IPS-15b (cell line): ENCODE data around the gene BCL2A1.
"Not testable (repeated sequence)": the region's sequence is repeated elsewhere in the genome, so short reads cannot be mapped to it uniquely, and the experiment has no call there.

ENCODE experiments used
- H3K27me3 ChIP-seq: one replicate; pipeline ENCODE4 v1.6.1; 2013; ENCODE audit warnings: low read length; ENCODE audit not compliant: control insufficient read depth, insufficient read depth
- H3K36me3 ChIP-seq: one replicate; pipeline ENCODE4 v1.6.1; 2013; ENCODE audit warnings: low read length; ENCODE audit not compliant: control insufficient read depth, insufficient read depth
- H3K4me1 ChIP-seq: one replicate; pipeline ENCODE4 v1.6.1; 2013; ENCODE audit warnings: mild to moderate bottlenecking, low read length; ENCODE audit not compliant: control insufficient read depth, insufficient read depth
- H3K4me3 ChIP-seq: one replicate; pipeline ENCODE4 v1.5.1; 2013; ENCODE audit warnings: low read depth, low read length
- H3K9ac ChIP-seq: one replicate; pipeline ENCODE4 v1.6.1; 2013; ENCODE audit warnings: low read depth, mild to moderate bottlenecking, low read length
- H3K9me3 ChIP-seq: one replicate; pipeline ENCODE4 v1.6.1; 2013; ENCODE audit warnings: mild to moderate bottlenecking, low read length; ENCODE audit not compliant: control insufficient read depth, insufficient read depth

Gene BCL2A1

GRCh38 chr15:79970624-79971434, at the start of gene BCL2A1:
BCL2A1 (minus strand) TSS chr15:79971196; CDS start chr15:79971119, 77 bp downstream.
- H3K36me3 ChIP-seq: no peaks in the 10 kb centered on the region
- no peak within 1 kb of the TSS for H3K4me3 ChIP-seq
- H3K4me1 ChIP-seq: no peaks in the 10 kb centered on the region

DNA sequence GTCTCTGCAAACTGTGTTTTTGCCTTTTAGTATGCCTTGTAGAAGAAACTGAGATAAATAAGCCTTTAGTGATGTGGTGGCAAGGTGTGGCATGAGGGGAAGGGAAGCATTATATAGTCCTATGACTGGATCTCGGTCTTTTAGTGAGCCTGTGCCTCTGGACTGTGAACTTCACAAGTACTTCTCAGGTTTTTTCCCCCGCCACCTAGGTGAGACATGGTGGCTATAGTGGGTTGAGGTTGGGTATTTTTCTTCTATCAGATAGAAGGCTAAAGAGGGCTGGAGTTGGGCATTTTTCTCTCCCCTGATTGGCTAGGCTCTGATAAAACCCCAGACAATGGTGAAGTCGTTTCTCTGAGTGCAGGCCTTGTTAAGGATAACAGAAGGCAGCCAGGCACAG, 49.7 kb upstream of the BCL2A1 start:
- Histone ChIP-seq H3K9me3 (no peaks in the 10 kb centered on the region), H3K27me3 (no peaks in the 10 kb centered on the region), H3K4me1 (no peaks in the 10 kb centered on the region), H3K9ac (no peak overlapping the region), H3K4me3 (no peak overlapping the region), H3K36me3 (no peaks in the 10 kb centered on the region)

More at GRCh38 chr15:79970624-79971434, at the start of gene BCL2A1:
- no peaks in the 10 kb centered on the region for H3K27me3 ChIP-seq
- no peaks in the 10 kb centered on the region for H3K9me3 ChIP-seq
- H3K9ac ChIP-seq: no peak within 1 kb of the TSS

GRCh38 chr15:80020149-80020548, 49.2 kb upstream of the BCL2A1 start:
- H3K9me3 ChIP-seq, H3K9ac ChIP-seq, H3K36me3 ChIP-seq, H3K4me1 ChIP-seq, H3K27me3 ChIP-seq, H3K4me3 ChIP-seq: not testable (repeated sequence)

DNA sequence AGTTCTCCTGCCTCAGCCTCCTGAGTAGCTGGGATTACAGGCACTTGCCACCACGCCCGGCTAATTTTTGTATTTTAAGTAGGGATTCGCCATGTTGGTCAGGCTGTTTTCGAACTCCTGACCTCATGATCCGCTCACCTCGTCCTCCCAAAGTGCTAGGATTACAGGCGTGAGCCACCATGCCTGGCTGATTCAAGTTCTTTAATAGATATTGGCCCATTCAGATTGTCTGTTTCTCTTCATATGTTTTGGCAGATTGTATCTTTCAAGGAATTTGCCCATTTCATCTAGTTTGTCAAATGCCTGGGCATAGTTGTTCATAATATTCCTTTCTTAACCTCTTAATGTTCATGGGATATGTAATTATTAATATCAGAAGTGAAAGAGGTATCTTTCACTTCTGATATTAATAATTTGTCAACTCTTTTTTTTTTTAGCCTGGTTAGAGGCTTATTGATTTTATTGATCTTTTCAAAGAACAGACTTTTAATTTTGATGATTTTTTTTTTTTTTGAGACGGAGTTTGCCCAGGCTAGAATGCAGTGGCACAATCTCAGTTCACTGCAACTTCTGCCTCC, 48.3 kb upstream of the BCL2A1 start:
- H3K36me3 ChIP-seq: no peaks in the 10 kb centered on the region
- no peak overlapping the region for H3K9ac ChIP-seq
- H3K4me1 ChIP-seq: no peaks in the 10 kb centered on the region
- H3K27me3 ChIP-seq: no peaks in the 10 kb centered on the region
- H3K4me3 ChIP-seq: no peak overlapping the region
- no peaks in the 10 kb centered on the region for H3K9me3 ChIP-seq

DNA sequence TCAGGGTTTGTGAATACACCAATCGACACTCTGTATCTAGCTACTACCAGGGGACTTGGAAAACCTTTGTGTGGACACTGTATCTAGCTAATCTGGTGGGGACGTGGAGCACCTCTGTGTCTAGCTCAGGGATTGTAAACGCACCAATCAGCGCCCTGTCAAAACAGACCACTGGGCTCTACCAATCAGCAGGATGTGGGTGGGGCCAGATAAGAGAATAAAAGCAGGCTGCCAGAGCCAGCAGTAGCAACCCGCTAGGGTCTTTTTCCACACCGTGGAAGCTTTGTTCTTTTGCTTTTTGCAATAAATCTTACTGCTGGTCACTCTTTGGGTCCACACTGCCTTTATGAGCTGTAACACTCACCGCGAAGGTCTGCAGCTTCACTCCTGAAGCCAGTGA, 46.1 kb upstream of the BCL2A1 start:
- H3K36me3 ChIP-seq, H3K9ac ChIP-seq, H3K4me3 ChIP-seq, H3K4me1 ChIP-seq, H3K9me3 ChIP-seq, H3K27me3 ChIP-seq: not testable (repeated sequence)

DNA sequence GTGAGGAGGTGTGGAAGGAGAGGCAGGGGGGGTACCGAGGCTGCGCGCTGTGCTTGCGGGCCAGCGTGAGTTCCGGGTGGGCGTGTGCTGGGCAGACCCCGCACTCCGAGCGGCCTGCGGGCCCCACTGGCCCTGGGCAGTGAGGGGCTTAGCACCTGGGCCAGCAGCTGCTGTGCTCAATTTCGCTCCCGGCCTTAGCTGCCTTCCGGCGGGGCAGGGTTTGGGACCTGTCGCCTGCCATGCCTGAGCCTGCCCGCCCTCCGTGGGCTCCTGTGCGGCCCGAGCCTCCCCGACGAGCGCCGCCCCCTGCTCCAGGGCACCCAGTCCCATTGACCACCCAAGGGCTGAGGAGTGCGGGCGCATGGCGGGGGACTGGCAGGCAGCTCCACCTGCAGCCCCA, 45.5 kb upstream of the BCL2A1 start:
- not testable (repeated sequence) for H3K4me3 ChIP-seq, H3K9ac ChIP-seq, H3K27me3 ChIP-seq, H3K4me1 ChIP-seq, H3K9me3 ChIP-seq, H3K36me3 ChIP-seq

- no peak overlapping the region for H3K4me3 ChIP-seq
- H3K4me1 ChIP-seq: no peaks in the 10 kb centered on the region
- H3K9ac ChIP-seq: no peak overlapping the region
- no peaks in the 10 kb centered on the region for H3K36me3 ChIP-seq
- H3K27me3 ChIP-seq: no peaks in the 10 kb centered on the region
- H3K9me3 ChIP-seq: no peaks in the 10 kb centered on the region
Observed at GRCh38 chr15:80015156-80015555, 44.2 kb upstream of the BCL2A1 start.

- H3K27me3 ChIP-seq, H3K9ac ChIP-seq, H3K9me3 ChIP-seq, H3K4me3 ChIP-seq, H3K36me3 ChIP-seq, H3K4me1 ChIP-seq: not testable (repeated sequence)
Observed at GRCh38 chr15:80014186-80014585, 43.2 kb upstream of the BCL2A1 start.

DNA sequence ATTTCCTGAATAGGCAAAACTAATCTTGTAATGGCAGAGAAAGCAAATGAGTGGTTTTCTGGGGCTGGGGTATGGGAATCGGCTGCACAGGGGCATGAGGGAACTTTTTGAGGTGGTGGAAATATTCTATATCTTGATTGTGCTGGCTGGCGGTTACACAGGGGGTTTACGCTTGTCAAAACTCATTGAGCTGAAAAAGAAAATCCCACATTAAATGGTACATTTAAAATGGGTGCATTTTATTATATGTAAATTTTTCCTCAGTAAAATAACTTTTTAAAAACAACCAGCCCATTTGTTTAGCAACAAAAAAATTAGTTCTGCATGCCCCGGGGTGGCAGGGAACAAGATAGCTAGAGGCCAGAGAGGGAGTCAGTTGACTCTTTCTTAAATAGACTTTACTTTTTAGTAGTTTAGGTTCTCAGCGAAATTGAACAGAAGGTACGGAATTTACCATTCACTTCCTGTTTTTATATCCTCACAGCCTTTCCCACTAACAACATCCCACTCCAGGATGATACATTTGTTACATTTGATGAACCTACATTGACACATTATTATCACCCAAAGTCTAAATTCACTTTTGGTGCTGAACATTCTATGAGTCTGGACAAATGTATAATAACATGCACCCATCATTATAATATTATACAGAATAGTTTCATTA, 41.2 kb upstream of the BCL2A1 start:
- Histone ChIP-seq H3K4me3 (no peak overlapping the region), H3K36me3 (no peaks in the 10 kb centered on the region)

GRCh38 chr15:80011596-80011995, 40.6 kb upstream of the BCL2A1 start:
- Histone ChIP-seq H3K4me3 (no peak overlapping the region), H3K4me1 (no peaks in the 10 kb centered on the region), H3K9ac (no peak overlapping the region)

More for the DNA sequence above, 41.2 kb upstream of the BCL2A1 start:
- H3K9me3 ChIP-seq: no peaks in the 10 kb centered on the region
- no peaks in the 10 kb centered on the region for H3K27me3 ChIP-seq
- H3K9ac ChIP-seq: no peak overlapping the region
- H3K4me1 ChIP-seq: no peaks in the 10 kb centered on the region

GRCh38 chr15:80011041-80011523, 40.1 kb upstream of the BCL2A1 start:
- H3K27me3 ChIP-seq, H3K4me3 ChIP-seq, H3K36me3 ChIP-seq, H3K9ac ChIP-seq, H3K9me3 ChIP-seq, H3K4me1 ChIP-seq: not testable (repeated sequence)

More at GRCh38 chr15:80011596-80011995, 40.6 kb upstream of the BCL2A1 start:
- Histone ChIP-seq H3K9me3 (no peaks in the 10 kb centered on the region), H3K36me3 (no peaks in the 10 kb centered on the region), H3K27me3 (no peaks in the 10 kb centered on the region)
